GM21381 (cell line): ENCODE measurements around the gene VAPB.

Experiments used
- ATAC-seq: cut with Tn5 transposase; IDR thresholded peaks from one replicate; pipeline ENCODE4 v1.9.1; 2021; ENCODE audit warnings: mild to moderate bottlenecking, moderate library complexity; ENCODE audit not compliant: unreplicated experiment

Gene VAPB

GRCh38 chr20:58458342-58459057 is 69.5 kb downstream of the VAPB start:
- peak; percentile 96 for ATAC-seq

- ATAC-seq: peak; percentile 17
Observed at GRCh38 chr20:58459058-58459750, 70.2 kb downstream of the VAPB start.

GRCh38 chr20:58461104-58461503 is 72.1 kb downstream of the VAPB start:
- no peak for ATAC-seq

- no peak for ATAC-seq
Observed at GRCh38 chr20:58461899-58462298, 72.9 kb downstream of the VAPB start.

- no peak for ATAC-seq
Observed at GRCh38 chr20:58463256-58463655, 74.2 kb downstream of the VAPB start.

GRCh38 chr20:58464838-58465237 is 75.8 kb downstream of the VAPB start:
- ATAC-seq: no peak

DNA sequence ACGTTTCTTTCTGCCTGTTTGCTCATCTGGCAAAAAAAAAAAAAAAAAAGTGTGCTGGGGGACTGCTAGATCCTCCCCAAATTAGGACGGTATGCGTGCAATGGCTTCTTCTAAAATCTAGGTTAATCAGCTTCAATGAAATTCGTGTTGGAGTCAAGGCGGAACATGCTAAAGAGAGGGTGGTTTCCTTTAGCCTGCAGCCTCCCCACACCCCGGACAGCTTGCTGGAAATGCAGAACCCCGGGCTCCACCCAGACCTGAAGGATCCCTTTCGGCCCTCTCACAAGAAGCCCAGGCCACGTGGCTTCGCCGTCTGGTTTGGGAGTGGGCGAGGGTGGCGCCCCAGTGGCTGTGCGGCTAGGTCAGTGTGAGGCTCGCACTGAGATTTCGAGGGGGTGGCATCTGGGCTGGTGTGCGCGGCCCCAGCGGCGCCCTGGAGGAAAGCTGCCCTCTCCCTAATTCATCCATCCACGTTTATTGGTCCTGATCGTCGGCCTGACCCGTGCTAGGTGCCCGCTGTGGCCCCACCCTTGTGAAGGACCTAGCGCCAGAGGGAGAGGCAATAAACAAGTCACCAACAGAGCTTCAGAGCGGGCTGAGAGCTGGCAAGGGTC is 77.2 kb downstream of the VAPB start:
- no peak for ATAC-seq

- no peak for ATAC-seq
Observed at GRCh38 chr20:58466729-58467571, 77.9 kb downstream of the VAPB start.

DNA sequence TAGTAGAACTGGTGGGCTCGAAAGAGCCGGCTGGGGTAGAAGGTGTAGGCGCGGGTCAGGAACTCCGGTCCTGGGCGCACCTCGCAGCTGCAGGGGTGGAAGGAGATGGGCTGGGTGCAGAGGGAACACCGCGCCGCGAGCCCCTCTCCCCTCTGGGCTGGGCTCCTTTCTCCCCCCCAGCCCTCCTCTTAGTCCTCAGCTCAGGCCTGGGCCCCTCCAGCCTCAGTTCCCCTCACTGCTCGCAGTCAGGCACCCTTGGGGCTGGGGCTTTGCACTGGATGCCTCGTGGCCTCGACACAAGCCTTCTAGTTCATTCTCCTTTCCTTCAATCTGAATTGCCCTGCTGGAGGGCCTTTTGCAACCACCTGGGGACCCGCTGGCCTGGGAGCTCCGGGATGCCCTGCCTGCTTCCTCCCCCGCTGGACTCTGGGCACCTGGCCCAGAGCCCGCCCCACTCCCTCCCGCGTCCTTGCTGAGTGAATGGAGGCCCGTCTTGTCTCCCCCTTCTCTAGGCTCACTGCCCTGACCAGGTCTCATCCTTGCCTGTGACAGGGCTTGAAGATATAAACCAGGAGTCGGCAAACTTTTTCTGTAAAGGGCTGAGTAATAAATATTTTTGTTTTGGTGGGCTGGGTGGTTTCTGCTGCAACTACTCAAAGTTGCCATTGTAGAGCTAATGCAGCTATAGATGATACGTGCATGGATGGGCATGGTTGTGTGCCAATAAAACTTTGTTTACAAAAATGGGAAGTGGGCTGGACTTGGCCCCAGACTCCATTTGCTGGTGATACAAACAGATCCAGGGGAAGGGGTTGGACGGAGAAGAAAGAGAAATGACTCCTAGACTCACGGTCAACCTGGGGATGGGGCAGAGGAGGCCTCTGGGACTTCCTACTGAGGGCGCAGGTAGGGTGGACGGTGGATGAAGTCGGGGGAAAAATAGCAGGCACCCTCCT is 78.8 kb downstream of the VAPB start:
- ATAC-seq: no peak

- no peak for ATAC-seq
Observed at GRCh38 chr20:58469616-58470015, 80.6 kb downstream of the VAPB start.

- ATAC-seq: no peak
Observed at GRCh38 chr20:58470336-58471192, 81.5 kb downstream of the VAPB start.

DNA sequence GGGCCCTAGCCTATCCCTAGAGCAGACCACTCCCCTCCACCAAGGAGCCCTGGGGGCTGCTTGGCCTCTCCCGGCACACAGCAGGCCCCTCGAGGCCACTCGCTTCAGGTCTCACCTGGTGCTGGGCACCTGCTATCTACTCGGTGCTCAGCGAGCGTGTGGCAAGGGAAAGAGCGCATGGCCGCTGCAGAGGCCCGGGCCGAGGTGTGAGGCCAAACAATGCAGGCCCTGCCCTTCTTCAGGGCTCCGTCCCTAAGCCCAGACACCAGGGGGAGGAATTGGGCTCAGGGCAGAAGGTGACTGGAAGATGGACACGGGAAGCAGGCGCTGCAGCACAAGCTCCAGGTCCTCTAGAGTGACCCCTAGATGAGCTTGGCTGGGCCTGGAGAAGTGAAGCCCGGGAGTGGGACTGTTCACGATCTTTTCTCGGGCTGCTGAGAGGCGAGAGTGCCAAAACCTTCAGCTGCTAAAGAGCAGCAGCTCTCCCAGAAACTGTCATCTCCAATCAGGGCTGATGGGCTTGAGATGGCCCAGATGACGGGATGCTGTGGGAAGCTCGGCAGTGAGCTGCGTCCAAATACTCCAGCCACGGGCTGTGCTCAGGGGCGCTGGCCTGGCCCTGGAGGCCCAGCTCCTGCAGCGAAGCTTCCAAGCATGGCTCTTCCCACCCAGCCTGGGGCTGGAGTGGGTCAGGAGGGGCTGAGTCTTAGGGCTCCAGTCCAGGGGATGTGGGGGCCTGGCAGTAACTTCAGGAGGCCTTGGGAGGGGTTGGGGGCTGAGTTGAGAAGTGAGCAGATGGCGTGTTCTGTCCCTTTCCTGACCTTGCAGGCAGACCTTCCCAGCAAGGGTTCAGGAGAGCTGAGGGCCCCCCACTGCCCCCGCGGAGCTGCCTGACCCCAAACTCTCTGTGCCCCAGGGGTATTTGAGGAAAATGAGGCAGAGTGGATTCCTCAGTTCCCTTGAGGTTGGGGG is 82.5 kb downstream of the VAPB start:
- ATAC-seq: no peak

GRCh38 chr20:58472273-58473018 is 83.4 kb downstream of the VAPB start:
- no peak for ATAC-seq

GRCh38 chr20:58473453-58474425 is 84.7 kb downstream of the VAPB start:
- ATAC-seq: no peak

DNA sequence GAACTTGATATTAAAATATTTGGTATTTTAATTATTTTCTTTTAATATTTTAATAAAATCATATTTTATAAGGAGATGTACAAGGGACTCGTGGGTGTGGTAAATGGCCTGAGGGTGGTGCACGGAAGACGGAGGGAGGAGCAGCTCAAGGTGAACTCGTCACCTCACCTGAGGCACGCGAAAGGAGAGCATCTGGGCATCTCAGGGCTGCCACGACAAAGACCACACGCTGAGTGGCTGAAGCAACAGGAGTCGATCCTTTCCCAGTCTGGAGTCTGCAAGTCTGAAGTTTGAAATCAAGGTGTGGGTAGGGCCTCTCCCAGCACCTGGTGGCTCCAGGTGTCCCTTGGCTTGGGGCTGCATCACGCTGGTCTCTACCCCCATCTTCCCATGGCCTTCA is 86.4 kb downstream of the VAPB start:
- no peak for ATAC-seq

DNA sequence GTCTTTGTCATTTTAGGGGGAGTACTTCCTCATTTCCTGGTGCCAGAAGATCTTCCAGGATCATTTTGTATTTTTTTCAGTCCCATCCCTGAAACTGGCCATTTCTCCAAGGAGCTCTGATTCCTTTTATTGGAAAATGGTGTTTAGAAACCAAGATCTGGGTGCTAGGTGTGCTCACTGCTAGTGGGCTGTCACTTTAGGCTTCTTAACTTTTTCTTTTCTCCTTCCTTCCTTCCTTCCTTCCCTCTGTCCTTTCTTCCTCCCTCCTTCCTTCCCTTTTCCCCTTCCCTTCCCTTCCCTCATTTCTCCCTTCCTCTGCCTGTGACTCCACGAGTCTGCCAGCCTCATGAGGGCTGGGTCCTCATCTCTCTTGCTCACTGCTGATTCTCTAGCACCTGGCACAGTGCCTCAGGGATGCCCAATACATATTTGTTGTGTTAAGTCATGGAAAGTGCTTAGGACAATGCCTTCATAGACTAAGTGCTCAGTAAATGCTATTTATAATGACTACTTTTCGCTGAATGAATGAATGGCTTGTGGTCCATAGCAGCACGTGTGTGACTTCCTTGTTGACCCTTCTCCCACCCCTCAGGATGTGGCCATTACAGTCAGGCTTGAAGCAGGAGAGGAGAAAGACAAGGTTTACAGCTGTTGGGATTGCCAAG is 89.2 kb downstream of the VAPB start:
- ATAC-seq: no peak
